Inferior parietal cortex (tissue), 1 donor: ENCODE data around the gene IDH3B.
A peak's percentile ranks its signal among the peaks of the same experiment; 100 is the strongest.
"Not testable (repeated sequence)": the region's sequence is repeated elsewhere in the genome, so short reads cannot be mapped to it uniquely, and the experiment has no call there.

Experiments used
- DNase-seq: peaks from one replicate; pipeline ENCODE4 v3.0.0-alpha.2; 2016; ENCODE audit errors: extremely low spot score

The IDH3B gene

DNA sequence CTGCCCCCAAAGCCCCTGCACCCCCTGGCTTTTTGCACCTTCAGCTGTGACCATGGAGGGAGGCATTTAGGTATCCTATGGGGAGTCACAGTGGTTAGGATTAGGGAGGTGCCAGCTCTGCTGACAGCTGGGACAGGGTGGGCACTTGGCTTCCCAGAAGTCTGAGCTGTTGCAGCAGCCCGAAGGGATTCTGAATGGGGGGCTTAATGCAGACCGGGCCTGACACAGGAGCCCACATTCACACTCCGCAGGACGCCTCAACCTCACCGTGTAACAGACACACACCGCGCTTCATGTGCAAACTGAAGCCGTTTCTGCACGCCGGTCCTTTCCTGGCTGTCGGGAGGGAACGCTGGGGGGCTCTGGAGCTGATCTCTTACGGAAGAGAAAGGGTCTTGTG, 30.5 kb upstream of the IDH3B start:
- DNase-seq: no peak

DNA sequence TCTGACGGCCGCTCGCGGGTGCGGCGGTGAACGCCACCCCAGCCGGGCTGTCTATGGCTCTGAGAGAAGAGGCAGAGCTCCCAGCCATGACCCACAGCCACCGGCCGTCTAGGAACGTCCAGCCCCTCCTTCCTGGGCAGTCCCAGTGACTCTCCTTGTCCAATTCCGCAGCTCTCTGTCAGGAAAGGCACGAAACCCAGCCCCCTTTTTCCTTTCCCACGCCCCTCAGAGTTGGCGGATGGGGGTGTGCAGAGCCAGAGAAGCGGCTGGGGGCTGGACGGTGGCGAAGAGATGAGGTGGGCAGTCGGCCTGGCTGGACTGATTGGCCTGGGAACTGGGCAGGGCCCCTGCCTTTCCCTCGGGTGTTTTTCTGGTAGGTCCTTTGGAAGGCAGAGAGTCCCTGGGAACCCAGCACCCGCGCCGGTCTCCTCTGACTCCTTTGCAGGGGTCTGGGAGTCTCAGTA, 30.0 kb upstream of the IDH3B start:
- no peak for DNase-seq

DNA sequence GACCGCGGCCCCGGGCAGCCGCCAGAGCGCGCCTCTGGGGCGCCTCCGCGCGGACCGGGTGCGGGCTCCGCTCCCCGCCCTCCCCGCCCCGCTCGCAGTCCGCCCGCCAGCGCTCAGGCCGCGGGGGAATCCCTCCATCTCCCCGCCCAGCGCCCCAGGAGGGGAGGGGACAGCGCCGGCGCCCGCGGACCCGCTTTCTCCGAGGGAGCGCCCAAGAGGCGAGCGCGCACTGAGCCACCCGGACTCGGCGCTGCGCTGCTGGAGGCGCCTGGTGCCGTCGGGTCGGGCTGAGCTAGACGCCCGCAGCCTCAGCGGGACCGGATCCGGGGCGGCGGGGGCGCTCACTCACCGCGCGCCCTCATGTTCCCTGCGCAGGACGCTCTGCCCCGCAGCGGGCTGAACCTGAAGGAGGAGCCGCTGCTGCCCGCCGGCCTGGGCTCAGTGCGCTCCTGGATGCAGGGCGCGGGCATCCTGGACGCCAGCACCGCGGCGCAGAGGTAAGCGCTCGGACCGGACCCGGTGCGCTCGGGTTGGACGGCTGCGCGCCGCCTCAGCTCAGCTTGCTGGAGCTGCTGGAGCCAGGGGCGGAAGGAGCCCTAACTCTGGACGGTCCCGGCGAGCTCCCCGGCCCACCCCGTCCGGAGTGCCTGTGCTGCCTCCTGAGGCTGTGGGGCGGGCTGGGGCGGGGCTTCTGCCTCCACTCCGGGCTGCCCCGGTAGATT, 29.4 kb upstream of the IDH3B start:
- peak; percentile 32 for DNase-seq

DNA sequence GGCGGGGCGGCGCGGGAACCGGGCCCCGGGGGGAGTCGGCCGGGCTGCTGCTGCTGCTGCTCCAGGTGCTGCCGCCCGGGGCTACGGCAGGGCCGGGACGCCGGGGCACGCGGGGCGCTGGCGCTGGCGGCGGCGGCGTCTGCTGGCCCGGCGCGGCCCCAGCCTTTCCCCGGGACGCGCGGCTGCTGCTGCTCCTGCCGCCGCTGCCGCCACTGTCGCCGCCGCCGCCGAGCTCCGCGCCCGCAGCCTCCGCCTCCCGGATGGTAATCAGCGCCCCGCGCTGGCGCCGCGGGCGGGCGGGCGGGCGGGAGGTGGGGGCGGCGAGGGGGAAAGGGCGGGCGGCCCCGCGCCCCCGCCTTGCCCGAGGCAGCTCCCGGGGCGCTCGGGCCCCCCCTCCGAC, 28.9 kb upstream of the IDH3B start:
- DNase-seq: no peak

DNA sequence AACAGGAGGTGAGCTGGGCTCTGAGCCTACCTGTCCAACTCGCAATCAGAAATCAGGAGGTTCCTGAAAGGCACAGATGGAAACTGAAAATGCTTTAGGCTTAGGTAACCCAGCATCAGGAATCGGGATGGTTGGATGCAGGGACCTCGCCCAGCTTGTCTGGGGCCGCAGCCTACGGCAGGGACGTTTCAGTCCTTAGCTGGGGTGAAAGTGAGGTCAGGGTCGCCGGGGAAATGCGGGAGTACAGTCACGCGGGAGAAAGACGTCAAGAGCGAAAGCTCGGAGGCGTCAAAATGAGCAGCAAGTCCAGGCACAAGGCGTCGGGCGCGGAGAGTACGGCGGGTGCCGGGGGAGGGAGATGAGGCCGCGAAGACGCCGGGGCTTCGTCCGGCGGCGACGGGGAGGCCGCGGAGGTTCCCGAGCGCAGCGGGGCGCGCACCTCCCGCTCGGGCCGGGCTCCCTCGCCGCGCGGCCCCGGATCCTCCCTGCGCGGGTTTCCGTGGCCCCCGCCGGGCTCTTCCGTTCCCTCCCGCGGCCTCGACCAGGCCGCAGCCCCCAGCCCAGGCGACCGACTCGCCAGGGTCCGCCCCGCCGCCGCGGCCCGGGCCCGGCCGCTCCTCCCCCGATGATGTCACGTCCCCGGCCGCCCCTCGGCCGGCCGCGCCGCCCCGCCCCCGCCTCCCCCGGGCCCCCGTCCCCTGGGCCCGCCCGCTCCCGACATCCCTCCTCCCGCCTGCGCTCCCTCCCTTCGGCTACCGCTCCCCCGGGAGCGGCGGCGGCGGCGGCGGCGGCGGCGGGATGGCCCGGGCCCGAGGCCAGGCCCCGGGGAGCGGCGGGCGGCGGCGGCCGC, 28.2 kb upstream of the IDH3B start, which contains the start of gene EBF4:
Gene EBF4, plus strand, starts transcription at position 745 of the 850 bp plus-strand sequence. CDS start 866 bp downstream, outside the sequence.
- no peak for DNase-seq

DNA sequence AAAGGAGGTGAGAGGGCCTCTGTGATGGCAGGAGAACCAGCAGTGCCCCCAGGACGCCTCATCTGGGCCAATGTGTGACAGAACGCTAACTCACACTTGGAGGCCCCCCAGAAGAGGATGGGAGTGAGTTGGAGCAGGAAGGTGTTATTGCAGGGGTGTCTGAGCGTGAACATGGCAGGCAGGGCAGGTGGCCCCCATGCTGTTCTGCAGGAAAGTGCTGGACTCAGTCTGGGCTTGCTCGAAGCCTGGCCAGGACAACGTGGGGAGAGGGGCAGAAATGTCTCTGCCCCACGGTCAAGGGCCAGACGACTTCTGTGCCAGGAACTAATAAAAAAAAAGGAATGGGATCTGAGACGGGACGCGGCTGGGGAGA, 27.6 kb upstream of the IDH3B start:
- DNase-seq: no peak

DNA sequence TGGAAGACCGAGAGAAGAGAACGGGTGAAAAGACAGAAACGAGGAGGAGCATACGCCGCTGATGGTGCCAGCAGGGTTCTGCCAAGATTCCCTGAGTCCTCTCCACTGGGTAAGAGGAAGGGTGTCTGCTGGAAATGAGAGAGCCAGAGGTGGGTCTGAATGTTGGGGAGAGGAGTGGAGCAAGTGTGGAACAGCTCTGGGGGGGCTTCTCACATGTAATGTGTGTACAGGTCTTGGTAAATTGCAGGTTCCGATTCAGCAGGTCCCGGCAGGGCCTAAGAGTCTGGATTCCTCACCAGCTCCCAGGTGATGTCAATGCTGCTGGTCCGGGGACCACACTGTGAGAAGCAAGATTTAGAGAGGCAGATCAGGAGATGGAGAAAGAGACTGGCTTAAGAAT, 27.1 kb upstream of the IDH3B start:
- DNase-seq: no peak

DNA sequence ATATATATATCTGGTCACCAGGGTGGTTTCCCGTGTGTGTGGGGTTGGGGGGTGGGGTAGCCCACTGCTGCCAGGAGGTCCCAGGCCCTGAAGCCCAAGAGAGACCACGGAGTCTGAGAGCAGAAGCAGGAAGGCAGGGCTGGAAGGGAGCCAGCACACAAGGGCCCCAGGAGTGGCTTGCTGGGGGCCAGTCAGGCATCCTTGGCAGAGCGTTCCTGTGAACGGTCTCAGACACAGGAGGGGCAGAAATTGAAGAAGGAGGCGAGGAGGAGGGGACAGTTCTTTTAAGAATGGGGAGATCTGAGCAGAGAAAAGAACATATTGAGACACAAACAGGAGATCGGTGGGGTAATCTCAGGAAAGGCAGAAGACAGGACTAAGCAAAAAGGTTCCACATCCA, 26.7 kb upstream of the IDH3B start:
- no peak for DNase-seq

DNA sequence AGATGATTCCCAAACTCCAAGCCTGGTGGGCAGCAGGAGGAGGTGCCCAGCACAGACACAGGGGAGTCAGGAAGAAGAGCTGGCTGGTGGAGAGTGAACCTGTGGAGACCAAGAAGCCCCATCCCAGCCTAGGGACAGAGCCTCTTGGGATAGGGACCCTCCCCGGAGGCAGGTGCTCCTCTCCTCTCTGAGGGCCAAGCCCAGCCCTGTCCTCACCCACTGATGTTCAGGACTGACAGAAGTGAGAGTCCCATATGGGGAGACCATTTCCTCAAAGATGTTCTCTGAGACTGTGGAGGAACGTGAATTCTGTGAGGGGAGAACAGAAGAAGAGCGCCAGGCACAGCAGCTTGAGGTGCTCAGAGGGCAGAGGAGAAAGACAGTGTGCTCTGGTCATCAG, 26.2 kb upstream of the IDH3B start:
- DNase-seq: no peak

DNA sequence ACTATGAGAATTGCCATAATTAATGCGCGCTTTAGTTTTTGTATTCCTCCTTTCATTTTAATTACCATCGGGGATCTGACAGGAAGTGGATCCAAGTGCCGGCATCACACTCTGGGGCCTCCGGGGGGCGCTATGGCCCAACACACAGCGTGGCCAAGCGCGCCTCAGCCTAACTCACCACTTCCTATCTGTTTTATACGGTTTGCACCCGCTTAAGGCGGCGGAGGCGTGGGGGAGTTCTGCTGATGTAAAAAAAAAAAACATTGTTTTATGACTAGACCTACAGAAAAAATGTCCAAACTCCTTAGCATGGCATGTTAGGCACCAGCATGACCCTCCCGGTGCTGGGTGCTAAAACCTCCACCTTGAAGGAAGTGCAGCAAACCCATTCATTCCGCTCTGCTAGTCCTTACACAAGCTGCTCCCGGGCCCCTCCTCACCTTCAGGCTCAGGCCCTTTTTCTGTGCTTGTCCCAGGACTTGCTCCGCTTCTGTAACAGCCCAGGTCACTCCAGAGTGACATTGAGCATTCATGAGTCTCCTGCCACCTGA, 24.1 kb upstream of the IDH3B start:
- DNase-seq: peak; percentile 52

DNA sequence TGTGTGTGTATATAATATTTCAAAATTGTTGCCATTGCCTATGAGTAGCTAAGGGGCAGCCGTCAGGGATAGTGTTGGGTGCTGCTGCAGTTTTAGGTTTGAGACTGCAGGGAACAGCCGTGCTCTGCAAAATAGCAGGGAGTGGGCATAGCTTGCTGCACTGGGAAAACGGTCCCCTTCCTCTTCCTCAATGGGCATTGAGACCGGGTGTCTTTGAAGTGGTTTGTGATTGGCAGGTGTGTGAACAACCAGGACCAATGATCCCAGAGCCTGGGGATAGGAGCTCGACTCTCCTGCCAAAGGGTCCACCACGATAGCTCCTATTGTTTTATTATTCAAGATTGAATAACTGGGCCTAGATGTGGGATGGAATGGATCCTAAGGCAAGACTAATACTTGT, 23.5 kb upstream of the IDH3B start:
- DNase-seq: no peak

DNA sequence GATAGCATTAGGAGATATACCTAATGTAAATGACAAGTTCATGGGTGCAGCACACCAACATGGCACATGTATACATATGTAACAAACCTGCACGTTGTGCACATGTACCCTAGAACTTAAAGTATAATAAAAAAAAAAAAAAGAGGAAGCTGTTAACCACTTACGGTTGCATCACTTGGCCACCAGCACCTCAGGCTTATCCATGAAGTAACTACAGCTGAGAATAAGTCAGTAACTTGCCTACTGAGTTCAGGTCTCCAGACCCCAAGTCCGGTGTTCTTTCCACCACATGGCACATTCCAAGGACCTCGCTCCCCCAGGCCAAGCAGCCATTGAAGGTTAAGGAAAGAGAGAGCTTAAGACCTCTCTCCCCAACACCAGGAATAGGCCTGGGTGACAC, 20.8 kb upstream of the IDH3B start:
- not testable (repeated sequence) for DNase-seq

DNA sequence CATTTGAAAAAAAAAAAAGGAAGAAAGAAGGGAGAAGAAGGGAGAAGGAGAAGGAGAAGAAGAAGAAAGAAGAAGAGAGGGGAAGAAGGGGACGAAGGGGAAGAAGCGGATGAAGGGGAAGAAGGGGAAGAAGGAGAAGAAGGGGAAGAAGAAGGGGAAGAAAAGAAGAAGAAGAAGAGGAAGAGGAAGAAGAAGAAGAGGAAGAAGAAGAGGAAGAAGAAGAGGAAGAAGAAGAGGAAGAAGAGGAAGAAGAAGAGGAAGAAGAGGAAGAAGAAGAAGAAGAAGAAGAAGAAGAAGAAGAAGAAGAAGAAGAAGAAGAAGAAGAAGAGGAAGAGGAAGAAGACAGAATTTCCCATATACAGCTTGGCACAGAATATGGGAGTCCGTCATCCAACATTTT, 18.0 kb upstream of the IDH3B start:
- DNase-seq: not testable (repeated sequence)

DNA sequence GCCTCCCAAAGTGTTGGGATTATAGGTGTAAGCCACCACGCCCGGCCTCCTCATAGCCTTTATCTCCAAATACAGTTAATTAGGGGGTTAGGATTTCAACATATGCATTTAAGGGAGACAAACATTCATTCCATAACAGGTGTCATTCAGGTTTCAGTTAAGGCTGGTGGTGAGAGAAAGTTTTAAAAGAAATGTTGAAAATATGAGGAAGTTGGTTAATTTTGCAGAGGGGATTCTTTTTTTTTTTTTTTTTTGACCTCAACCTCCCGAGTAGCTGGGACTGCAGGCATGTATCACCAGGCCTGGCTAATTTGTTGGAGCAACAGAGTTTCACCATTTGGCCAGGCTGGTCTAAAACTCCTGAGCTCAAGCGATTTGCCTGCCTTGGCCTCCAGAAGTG, 16.0 kb upstream of the IDH3B start:
- DNase-seq: no peak

DNA sequence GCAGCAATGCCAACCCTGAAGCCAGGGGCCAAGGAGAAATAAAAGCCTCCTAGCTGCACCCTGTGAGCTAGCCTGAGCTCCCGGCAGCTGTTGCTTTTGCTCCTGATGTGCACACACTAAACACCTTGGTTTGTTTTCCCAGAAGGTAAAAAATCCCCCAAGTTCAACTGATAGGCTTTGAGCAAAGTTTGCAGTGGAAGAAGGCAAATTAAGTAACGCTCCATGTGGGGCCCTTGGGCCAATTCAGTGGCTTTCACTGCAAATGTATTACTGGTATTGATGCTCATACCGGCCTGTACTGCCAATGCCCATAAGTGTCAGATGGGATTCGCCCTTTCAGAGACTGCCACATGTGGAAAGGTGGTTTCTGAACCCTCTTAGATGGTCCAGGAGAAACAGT, 9.4 kb upstream of the IDH3B start:
- DNase-seq: no peak

DNA sequence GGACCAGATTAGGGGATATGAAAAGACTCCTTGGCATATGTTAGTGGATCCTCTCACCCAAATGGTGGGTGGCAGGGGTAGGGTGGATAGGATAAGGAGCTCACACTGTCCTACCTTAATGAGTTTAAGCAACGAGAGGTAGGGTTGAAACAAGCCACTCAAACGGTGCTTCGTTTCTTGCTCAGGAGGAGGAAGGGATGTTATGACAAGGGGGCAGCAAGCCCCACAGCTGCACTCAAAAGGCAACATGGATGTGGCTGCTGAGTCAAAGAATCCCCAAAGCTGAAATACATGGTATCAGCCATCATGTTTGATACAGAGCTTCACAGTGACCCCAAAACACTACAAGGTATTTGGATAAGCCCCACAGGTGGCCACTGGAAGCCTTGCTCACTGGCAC, 8.4 kb upstream of the IDH3B start:
- no peak for DNase-seq

DNA sequence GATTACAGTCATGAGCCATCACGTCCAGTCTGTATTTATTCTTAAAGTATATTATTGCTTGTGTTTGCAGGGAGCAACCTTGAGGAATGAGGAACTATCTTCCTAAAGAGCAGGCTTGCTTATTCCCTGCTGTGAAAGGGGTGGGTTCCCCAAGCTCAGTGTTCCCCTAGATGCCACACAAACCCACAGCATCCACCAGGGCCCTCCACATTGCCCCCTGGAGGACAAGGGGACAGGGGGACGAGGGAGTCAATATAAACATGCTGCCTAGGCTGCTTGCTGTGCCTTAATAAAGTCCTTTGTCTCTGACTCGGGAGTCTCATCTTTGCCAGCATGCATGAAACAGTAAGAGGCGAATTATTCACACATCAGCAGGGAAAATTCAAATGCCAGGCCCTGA, 8.0 kb upstream of the IDH3B start:
- DNase-seq: no peak

DNA sequence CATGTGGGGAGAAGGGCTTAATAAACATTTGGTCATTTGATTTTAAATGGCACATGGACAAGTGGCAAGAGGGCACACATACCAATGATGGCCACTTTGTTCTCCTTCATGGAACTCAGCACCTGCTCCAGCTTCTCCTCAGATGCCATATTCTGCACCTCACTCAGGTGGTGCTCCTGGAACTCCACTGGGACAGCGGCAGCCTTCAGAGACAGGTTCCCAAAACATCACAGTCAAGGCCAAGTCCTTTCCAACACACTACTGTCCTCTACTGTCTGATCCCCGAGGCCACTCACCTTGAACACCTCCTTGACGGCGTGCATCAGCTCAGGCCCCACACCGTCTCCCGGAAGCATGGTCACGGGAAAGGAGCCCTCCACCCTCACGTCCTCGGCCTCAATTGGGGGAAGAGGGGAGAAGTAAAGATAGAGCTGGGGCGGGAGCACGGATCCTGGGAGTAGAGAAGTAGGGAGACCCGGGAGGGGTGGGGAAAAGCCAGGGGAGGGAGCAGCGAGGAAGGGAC, 591 bp downstream of the IDH3B start:
- no peak for DNase-seq

DNA sequence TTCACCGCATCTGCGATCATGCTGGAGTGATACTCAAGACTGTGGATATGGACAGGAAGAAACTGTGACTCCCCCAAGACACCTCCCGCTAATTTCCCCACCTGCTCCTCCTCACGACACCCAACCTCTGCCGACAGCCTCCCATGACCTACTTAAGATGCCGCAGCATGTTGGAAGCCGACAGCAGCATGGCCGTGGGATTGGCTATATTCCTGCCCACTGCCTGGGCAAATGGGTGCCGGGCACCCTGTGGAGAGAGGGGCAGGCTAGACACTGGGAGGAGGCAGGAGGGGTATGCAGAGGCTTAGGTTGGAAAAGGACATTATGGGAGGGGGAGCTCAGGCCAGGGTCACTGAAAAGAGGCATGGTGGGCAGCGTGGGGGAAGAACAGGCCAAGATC, 4.5 kb downstream of the IDH3B start:
- DNase-seq: no peak

DNA sequence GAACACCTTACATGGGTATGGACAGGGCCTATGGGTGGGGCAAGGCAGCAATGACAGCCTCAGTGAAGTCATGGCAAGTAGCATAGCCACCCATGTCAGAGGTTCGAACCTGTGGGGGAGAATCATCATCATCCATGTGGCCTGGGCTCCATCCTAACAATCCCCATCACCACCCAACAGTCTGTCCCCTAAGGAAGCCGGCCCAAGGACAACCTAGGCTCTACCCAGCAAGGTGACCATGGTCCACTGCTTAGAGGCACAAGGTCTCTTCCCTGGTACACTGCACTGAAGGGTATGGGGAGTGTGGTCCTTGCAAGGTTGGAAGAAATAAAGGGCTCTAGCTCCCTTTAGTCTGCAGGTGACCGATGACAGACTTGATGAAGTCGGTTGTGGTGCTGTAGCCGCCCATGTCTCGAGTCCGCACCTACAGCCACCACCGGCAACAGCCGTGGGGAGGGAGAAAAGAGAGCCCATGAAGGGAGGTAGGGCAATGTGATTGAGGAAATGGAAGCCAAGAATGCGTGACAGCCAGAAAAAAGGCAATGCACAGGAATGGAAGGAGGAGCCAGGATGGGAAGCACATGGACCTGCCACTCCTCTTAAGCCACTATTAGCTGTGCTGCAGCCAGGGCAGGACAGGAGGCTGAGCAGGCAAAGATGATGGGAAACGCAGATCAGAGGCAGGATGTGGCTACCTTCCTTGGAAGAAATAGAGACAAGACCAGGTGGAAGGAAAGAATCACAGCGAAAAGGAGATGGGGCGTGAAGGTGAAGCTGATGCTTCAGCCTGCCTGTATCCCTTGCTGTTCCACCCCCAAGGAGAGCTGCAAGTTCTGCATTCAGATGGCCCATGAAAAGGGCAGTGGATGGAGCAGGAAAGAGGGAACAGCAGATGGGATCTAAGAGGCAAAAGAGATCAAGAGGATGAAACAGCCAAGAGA, 5.3 kb downstream of the IDH3B start:
- DNase-seq: no peak

DNA sequence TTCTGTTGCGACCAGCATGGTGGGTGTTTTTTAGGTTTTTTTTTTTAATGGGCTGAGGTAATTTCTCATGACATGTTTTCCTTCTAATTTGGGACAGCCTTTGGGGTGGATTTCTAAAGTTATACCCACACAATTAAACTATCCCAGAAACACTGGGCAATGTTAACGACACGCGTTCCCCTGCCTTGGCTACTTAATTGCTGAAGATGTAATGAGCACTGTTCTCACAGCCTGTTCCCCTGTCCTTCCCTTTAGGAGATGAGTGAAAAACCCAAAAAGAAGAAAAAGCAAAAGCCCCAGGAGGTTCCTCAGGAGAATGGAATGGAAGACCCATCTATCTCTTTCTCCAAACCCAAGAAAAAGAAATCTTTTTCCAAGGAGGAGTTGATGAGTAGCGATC, 6.3 kb downstream of the IDH3B start:
- DNase-seq: no peak

DNA sequence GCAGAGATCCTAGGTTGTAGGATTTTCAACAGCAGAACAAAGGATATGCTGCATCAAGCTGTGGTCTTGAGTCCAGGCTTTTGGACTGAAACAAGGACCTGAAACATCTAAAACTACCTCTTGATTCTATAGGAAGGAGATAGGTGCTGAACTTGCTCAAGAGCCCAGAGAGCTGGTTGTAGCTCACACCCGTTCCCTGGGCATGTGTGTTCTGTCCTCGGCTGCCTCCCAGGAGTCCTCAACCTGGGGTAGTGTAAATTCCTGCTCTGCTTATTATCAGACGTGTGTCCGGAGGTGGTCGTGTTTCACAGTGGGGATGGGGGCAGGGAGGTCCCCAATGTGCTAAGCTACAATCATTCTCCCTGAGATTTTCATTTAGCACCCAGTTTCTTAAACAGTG, 6.8 kb downstream of the IDH3B start:
- DNase-seq: no peak
